Measurements from ENCODE around the gene VPS33B.

DNA sequence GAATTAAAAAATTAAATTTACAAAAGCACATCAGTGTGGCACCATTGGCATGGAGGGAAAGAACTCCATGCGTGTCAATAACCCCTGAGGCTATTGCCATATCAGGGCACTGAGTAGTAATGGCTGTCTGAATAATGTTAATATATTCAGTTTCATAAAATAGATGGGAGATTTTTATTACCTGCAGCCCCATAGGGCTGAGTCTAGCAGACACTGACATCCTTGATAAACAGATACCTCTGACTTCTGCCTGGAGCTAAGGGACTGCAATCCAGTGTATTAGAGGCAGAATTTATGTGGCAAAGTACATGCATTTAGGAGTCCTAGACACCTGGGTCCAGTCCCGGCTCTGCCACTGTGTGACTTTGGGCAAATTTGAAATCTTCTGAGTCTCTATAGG is 38.8 kb upstream of the VPS33B start:
- TF ChIP-seq CREB1 (IDR thresholded peaks at IDR 0.05; ENCODE audit: low read depth) (no peak), EP300 (IDR thresholded peaks at IDR 0.05; ENCODE audit: borderline replicate concordance) (no peak), TAF1 (IDR thresholded peaks at IDR 0.05; ENCODE audit: low read depth) (no peak), CEBPB (IDR thresholded peaks at IDR 0.05) (no peak), YY1 (IDR thresholded peaks at IDR 0.05; ENCODE audit: low read depth) (no peak)
- TF ChIP-seq, protein P1, sequence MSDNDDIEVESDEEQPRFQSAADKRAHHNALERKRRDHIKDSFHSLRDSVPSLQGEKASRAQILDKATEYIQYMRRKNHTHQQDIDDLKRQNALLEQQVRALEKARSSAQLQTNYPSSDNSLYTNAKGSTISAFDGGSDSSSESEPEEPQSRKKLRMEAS (IDR thresholded peaks at IDR 0.05): no peak

Data from Ishikawa (cell line).